A673 (cell line): ENCODE measurements around the gene MIPOL1. TPM values are rescaled to one million over a fixed set of nuclear protein-coding genes. Genes with fewer than 3 reads are reported as not detected.

Experiments used
- BruUV-seq: library from RNA; stranded (reverse); fragments of 400-500 nt; replicated peaks from 2 replicates; lab custom pipeline; 2021; lab: Mats Ljungman, UMichigan
- CTCF ChIA-PET: fragments of 300-600 bp; sonication (Branson Sonifier 250); formaldehyde crosslinking; loops from one replicate; lab custom pipeline; 2022; ENCODE audit warnings: antibody characterized with exemption; lab: Charles Lee
- POLR2A ChIA-PET: fragments of 300-600 bp; sonication (Branson Sonifier 250); formaldehyde crosslinking; loops from one replicate; lab custom pipeline; 2022; ENCODE audit warnings: antibody characterized with exemption; ENCODE audit not compliant: low non-redundant PET; lab: Charles Lee
- DNase-seq: peaks from one replicate; pipeline ENCODE4 v3.0.0-alpha.2; 2015; ENCODE audit warnings: low spot score
- H3K27ac ChIP-seq: fragments of 200-600 bp; sonication (generic); 2 replicates; pipeline ENCODE4 v1.5.1; 2016; ENCODE audit warnings: mixed run types, low read depth, mild to moderate bottlenecking, mixed read lengths, antibody characterized with exemption, low read length; ENCODE audit not compliant: poor library complexity, severe bottlenecking
- H3K27me3 ChIP-seq: fragments of 200-600 bp; sonication (generic); replicated peaks from 2 replicates; pipeline ENCODE4 v1.6.1; 2017; ENCODE audit warnings: mixed run types, low read depth, mild to moderate bottlenecking, mixed read lengths, antibody characterized with exemption, low read length; ENCODE audit not compliant: insufficient read depth, poor library complexity
- H3K36me3 ChIP-seq: fragments of 200-600 bp; sonication (generic); 2 replicates; pipeline ENCODE4 v1.6.1; 2016; ENCODE audit warnings: mixed run types, mild to moderate bottlenecking, mixed read lengths, antibody characterized with exemption, low read length; ENCODE audit not compliant: insufficient read depth, poor library complexity, severe bottlenecking
- H3K4me1 ChIP-seq: fragments of 200-600 bp; sonication (generic); 2 replicates; pipeline ENCODE4 v1.6.1; 2017; ENCODE audit warnings: mixed run types, mild to moderate bottlenecking, mixed read lengths, antibody characterized with exemption, low read length; ENCODE audit not compliant: insufficient read depth, poor library complexity, severe bottlenecking
- H3K4me3 ChIP-seq: fragments of 200-600 bp; sonication (generic); 2 replicates; pipeline ENCODE4 v1.5.1; 2016; ENCODE audit warnings: low read depth, mixed run types, mild to moderate bottlenecking, mixed read lengths, low read length; ENCODE audit not compliant: poor library complexity, severe bottlenecking
- H3K9me3 ChIP-seq: fragments of 200-600 bp; sonication (generic); 2 replicates; pipeline ENCODE4 v1.6.1; 2016; ENCODE audit warnings: mixed run types, low read depth, mild to moderate bottlenecking, mixed read lengths, antibody characterized with exemption, low read length; ENCODE audit not compliant: poor library complexity, severe bottlenecking
- CTCF ChIP-seq: fragments of 300-800, 200-600 bp; sonication (generic); conservative IDR thresholded peaks from 2 replicates; pipeline ENCODE4 v1.5.1; 2017; ENCODE audit warnings: low read depth, mild to moderate bottlenecking, antibody characterized with exemption, low read length, moderate library complexity, mixed read lengths
- EZH2 ChIP-seq: fragments of 200-600 bp; sonication (generic); IDR thresholded peaks from 2 replicates; pipeline ENCODE4 v1.6.1; 2017; ENCODE audit warnings: borderline replicate concordance, low read depth, mild to moderate bottlenecking, mixed read lengths, antibody characterized with exemption, low read length; ENCODE audit not compliant: poor library complexity, severe bottlenecking
- intact Hi-C: fragments of 100-400 bp; cut with micrococcal nuclease; formaldehyde crosslinking; loops from one replicate; pipeline ENCODE4 v1.10.0; 2022; ENCODE audit not compliant: unreplicated experiment
- total RNA-seq: library from RNA; stranded (reverse); gene quantifications from 2 replicates; pipeline ENCODE4 v1.2.3, GENCODE V29; 2021

MIPOL1 gene
- total RNA-seq, 1 experiment from 2014 or later: 15.0 TPM

DNA sequence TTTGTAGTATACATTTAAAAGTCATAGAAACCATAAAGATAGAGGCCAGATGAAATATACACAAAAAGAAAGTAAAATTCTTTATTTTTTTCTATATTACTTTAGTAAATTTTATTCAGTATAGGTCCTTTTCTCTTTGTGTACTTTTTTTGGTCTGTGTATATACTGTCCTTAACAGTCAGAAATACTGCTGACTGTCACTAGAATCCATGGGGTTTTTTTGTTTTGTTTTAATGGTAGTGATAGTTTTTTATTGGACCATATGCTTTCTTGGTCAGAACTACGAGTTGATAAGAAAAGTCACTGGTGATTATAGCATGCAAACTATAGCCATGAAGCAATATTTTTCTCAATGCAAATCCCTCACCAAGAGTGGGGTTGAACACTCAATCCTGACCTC is 231.9 kb downstream of the MIPOL1 start:
- POLR2A ChIA-PET: no interaction called here
- no peaks in the 10 kb centered on the region for H3K9me3 ChIP-seq
- no peak overlapping the region for H3K27ac ChIP-seq
- no peak for DNase-seq
- CTCF ChIA-PET: no interaction called here
- TF ChIP-seq CTCF (no peak), EZH2 (no peak)
- no peak overlapping the region for H3K4me3 ChIP-seq
- no TSS peak for BruUV-seq
- H3K27me3 ChIP-seq: no peaks in the 10 kb centered on the region
- H3K36me3 ChIP-seq: no peaks in the 10 kb centered on the region
- intact Hi-C loops: no loop called here
- H3K4me1 ChIP-seq: no peaks in the 10 kb centered on the region

GRCh38 chr14:37434867-37435266 is 237.1 kb downstream of the MIPOL1 start:
- intact Hi-C loops: no loop called here
- no peak overlapping the region for H3K27ac ChIP-seq
- BruUV-seq: no TSS peak
- no peak overlapping the region for H3K4me3 ChIP-seq
- TF ChIP-seq CTCF (no peak), EZH2 (no peak)
- H3K4me1 ChIP-seq: no peaks in the 10 kb centered on the region
- no peaks in the 10 kb centered on the region for H3K27me3 ChIP-seq
- no peak for DNase-seq
- ChIA-PET CTCF (no interaction called here), POLR2A (no interaction called here)
- H3K9me3 ChIP-seq: no peaks in the 10 kb centered on the region
- H3K36me3 ChIP-seq: no peaks in the 10 kb centered on the region

DNA sequence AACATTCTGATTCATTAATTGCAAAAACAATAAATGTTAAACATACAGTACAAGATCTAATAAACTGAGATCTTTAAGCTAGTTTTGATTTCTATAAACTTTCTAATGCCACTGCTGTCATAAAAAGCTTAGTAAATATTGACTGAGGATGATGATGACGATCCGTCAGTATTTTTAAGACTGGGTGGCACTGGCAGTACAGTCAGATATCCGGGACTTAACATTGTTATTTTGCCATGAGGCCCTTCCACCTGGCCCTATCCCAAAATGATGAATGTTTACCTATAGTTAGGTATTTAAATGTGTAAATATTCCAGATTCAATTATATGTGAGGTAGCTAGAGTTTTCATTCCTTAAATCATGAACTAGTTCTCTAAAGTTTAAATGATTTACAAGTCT is 238.8 kb downstream of the MIPOL1 start:
- POLR2A ChIA-PET: no interaction called here
- no TSS peak for BruUV-seq
- no peak for TF ChIP-seq EZH2
- TF ChIP-seq CTCF: no peak
- no peak for DNase-seq
- no peaks in the 10 kb centered on the region for H3K9me3 ChIP-seq
- H3K27ac ChIP-seq: no peak overlapping the region
- CTCF ChIA-PET: no interaction called here
- H3K4me1 ChIP-seq: no peaks in the 10 kb centered on the region
- H3K27me3 ChIP-seq: no peaks in the 10 kb centered on the region
- no peak overlapping the region for H3K4me3 ChIP-seq
- intact Hi-C loops: no loop called here
- no peaks in the 10 kb centered on the region for H3K36me3 ChIP-seq
